ENCODE measurements around the gene ADGRE2.

GRCh38 chr19:14695471-14695870 lies 82.9 kb downstream of the ADGRE2 start:
- TF ChIP-seq EZH2phosphoT487 (IDR thresholded peaks at IDR 0.05; ENCODE audit: borderline replicate concordance, low read depth, low read length), result no peak
- TF ChIP-seq, protein P1, sequence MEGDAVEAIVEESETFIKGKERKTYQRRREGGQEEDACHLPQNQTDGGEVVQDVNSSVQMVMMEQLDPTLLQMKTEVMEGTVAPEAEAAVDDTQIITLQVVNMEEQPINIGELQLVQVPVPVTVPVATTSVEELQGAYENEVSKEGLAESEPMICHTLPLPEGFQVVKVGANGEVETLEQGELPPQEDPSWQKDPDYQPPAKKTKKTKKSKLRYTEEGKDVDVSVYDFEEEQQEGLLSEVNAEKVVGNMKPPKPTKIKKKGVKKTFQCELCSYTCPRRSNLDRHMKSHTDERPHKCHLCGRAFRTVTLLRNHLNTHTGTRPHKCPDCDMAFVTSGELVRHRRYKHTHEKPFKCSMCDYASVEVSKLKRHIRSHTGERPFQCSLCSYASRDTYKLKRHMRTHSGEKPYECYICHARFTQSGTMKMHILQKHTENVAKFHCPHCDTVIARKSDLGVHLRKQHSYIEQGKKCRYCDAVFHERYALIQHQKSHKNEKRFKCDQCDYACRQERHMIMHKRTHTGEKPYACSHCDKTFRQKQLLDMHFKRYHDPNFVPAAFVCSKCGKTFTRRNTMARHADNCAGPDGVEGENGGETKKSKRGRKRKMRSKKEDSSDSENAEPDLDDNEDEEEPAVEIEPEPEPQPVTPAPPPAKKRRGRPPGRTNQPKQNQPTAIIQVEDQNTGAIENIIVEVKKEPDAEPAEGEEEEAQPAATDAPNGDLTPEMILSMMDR (conservative IDR thresholded peaks at IDR 0.05; ENCODE audit: low read length), result no peak

All from OCI-LY7 (cell line).